Activated CD4-positive, alpha-beta T cell treated with anti-CD3 and anti-CD28 coated beads, Interleukin-2, amount 10 ng/mL, durations not matched to agents 24 days and 14 days (primary cell): ENCODE data around the gene MORC1. TPM values are rescaled to one million over a fixed set of nuclear protein-coding genes. Genes with fewer than 3 reads are reported as not detected.
"Not testable (repeated sequence)": the region's sequence is repeated elsewhere in the genome, so short reads cannot be mapped to it uniquely, and the experiment has no call there.

Source experiments
- DNase-seq: peaks from one replicate; pipeline ENCODE4 v3.0.0; 2022
- H3K27ac Mint-ChIP-seq: one replicate; pipeline ENCODE4 v1.8.0; 2022; ENCODE audit warnings: mild to moderate bottlenecking, mixed read lengths
- H3K27me3 Mint-ChIP-seq: one replicate; pipeline ENCODE4 v1.8.0; 2022; ENCODE audit warnings: mixed read lengths
- H3K36me3 Mint-ChIP-seq: one replicate; pipeline ENCODE4 v1.8.0; 2022; ENCODE audit warnings: low read depth, mild to moderate bottlenecking, mixed read lengths
- H3K4me1 Mint-ChIP-seq: one replicate; pipeline ENCODE4 v1.8.0; 2021; ENCODE audit warnings: mixed read lengths
- H3K4me3 Mint-ChIP-seq: one replicate; pipeline ENCODE4 v1.8.0; 2022; ENCODE audit warnings: mild to moderate bottlenecking, moderate library complexity, mixed read lengths
- H3K9me3 Mint-ChIP-seq: one replicate; pipeline ENCODE4 v1.8.0; 2021; ENCODE audit warnings: mixed read lengths
- intact Hi-C: fragments of 100-400 bp; cut with micrococcal nuclease; formaldehyde crosslinking; loops from one replicate; pipeline ENCODE4 v1.15.1; 2023
- total RNA-seq: library from RNA; stranded (reverse); gene quantifications from 2 replicates; pipeline ENCODE4 v1.2.3, GENCODE V29; 2022

The MORC1 gene, protein sequence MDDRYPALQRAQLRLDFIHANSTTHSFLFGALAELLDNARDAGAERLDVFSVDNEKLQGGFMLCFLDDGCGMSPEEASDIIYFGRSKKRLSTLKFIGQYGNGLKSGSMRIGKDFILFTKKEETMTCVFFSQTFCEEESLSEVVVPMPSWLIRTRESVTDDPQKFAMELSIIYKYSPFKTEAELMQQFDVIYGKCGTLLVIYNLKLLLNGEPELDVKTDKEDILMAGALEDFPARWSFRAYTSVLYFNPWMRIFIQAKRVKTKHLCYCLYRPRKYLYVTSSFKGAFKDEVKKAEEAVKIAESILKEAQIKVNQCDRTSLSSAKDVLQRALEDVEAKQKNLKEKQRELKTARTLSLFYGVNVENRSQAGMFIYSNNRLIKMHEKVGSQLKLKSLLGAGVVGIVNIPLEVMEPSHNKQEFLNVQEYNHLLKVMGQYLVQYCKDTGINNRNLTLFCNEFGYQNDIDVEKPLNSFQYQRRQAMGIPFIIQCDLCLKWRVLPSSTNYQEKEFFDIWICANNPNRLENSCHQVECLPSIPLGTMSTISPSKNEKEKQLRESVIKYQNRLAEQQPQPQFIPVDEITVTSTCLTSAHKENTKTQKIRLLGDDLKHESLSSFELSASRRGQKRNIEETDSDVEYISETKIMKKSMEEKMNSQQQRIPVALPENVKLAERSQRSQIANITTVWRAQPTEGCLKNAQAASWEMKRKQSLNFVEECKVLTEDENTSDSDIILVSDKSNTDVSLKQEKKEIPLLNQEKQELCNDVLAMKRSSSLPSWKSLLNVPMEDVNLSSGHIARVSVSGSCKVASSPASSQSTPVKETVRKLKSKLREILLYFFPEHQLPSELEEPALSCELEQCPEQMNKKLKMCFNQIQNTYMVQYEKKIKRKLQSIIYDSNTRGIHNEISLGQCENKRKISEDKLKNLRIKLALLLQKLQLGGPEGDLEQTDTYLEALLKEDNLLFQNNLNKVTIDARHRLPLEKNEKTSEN
- total RNA-seq: not detected in 2 replicates

DNA sequence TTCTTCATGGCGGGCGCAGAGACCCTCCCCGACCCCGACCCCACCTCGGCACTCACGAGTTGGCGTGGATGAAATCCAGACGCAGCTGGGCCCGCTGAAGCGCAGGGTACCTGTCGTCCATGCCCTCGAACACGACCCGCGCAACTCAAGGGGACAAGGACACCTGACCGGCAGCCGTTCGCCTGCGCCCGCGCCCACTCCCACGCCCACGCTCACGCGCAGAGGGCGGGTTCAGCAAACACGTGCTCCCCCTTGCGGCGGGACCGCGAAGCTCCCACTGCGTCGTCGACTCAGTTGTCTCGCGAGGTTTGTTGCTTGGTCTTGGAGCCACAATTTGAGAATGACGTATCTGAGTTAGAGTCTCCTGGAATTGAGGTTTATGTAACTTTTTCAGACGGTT, at the start of gene MORC1:
TSS of gene MORC1 (minus strand) at position 196 of the 400 bp plus-strand sequence. CDS start at position 121, 75 bp downstream.
- no peaks in the 10 kb centered on the region for H3K27me3 Mint-ChIP-seq
- no peak within 1 kb of the TSS for H3K27ac Mint-ChIP-seq

DNA sequence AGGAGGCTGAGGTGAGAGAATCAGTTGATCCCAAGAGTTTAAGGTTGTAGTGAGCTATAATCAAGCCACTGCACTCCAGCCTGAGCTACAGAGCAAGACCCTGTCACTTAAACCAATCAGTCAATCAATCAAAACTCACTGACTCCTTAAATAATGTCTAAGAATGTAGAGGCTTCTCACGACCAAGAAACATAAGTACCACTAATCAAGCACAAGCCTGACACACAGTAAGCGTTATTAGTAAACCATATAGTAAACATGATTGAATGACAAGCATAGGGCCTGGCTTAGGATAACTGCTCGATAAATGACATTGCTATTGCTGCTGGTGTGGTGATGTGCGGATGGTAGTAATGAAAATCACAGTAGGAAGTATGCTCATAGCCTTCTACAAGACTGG, 48.0 kb upstream of the MORC1 start:
- H3K4me1 Mint-ChIP-seq: no peaks in the 10 kb centered on the region
- H3K4me3 Mint-ChIP-seq: no peak overlapping the region
- H3K27me3 Mint-ChIP-seq: no peaks in the 10 kb centered on the region
- intact Hi-C loops: no loop called here
- H3K27ac Mint-ChIP-seq: no peak overlapping the region
- no peaks in the 10 kb centered on the region for H3K36me3 Mint-ChIP-seq
- DNase-seq: no peak
- no peaks in the 10 kb centered on the region for H3K9me3 Mint-ChIP-seq

More for the DNA sequence above, at the start of gene MORC1:
- H3K36me3 Mint-ChIP-seq: no peaks in the 10 kb centered on the region
- intact Hi-C loops: no loop called here
- no peak within 1 kb of the TSS for H3K4me3 Mint-ChIP-seq
- DNase-seq: no peak
- H3K9me3 Mint-ChIP-seq: peaks cover 5% of the 10 kb centered on the region
- H3K4me1 Mint-ChIP-seq: no peaks in the 10 kb centered on the region

DNA sequence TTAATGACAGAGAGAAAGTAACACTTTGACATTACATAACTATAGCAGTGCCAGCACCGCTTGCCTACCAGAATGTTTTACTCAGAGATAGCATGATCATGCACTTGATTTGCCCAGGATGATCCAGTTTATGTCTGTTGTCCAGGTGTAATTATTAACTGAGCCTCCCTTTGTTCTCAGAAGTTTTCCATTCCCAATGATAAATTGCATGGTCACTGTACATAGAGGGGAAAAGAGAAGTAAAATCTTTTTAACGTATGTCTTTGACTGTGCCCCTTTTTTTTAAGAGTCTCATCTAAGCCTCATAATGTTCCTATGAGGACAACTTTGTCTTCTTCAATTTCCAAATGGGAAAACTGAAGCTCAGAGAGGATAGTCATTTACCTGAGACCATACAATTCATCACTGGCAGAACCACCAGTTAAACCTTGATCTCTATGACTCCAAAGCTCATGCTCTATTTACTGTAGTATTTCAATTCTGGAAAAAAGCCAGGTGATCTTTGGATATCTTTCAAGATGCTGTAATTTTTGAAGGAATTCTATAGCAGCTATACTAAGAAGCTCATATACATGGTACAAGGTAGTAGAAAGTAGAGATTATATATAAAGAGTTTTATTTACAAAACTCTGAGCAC, 43.7 kb upstream of the MORC1 start:
- Mint-ChIP-seq H3K9me3 (no peaks in the 10 kb centered on the region), H3K4me1 (no peaks in the 10 kb centered on the region), H3K4me3 (no peak overlapping the region), H3K36me3 (no peaks in the 10 kb centered on the region), H3K27ac (no peak overlapping the region), H3K27me3 (no peaks in the 10 kb centered on the region)
- DNase-seq: no peak
- intact Hi-C loops: no loop called here

DNA sequence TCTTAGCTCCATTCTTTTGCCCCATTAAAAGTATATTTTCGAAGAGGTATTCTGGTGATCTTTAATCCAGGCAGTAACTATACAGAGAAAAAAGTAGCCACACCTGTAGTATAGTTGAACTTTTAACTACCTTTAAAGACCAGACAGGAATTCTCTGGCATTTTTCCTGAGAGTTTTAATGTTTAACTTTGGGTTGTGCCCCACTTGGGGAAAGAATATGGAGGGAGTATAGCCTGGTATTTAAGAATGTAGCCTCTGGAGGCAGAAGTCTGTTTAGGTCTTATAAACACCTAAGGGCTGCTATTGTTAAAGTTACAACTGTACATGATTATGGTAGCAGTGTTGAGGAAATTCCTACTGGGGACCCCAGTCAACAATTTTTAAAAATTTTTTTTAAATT, 37.9 kb upstream of the MORC1 start:
- Mint-ChIP-seq H3K4me1 (no peaks in the 10 kb centered on the region), H3K9me3 (no peaks in the 10 kb centered on the region), H3K36me3 (no peaks in the 10 kb centered on the region), H3K27me3 (no peaks in the 10 kb centered on the region), H3K27ac (no peak overlapping the region), H3K4me3 (no peak overlapping the region)
- DNase-seq: no peak
- intact Hi-C loops: no loop called here

DNA sequence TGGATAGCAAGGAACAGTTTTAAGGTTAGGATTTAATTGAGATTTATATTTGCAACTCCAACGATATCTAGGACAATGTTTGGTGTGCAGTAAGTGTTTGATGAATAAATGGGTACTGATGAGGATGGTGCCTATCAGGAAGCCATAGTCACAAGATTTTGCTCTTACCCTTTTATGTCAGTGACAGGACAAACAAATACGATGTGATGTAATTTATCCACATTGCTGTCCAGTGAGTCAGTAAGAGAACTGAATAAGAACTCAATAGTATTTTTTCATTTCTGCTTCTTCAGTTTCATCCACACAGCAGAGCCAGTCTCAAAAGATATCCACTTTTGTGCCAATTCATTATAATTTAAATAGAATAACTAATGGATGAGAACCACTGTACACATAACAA, 37.0 kb upstream of the MORC1 start:
- DNase-seq: no peak
- intact Hi-C loops: no loop called here
- H3K9me3 Mint-ChIP-seq: no peaks in the 10 kb centered on the region
- H3K27me3 Mint-ChIP-seq: no peaks in the 10 kb centered on the region
- H3K36me3 Mint-ChIP-seq: no peaks in the 10 kb centered on the region
- no peak overlapping the region for H3K27ac Mint-ChIP-seq
- H3K4me1 Mint-ChIP-seq: no peaks in the 10 kb centered on the region
- no peak overlapping the region for H3K4me3 Mint-ChIP-seq

DNA sequence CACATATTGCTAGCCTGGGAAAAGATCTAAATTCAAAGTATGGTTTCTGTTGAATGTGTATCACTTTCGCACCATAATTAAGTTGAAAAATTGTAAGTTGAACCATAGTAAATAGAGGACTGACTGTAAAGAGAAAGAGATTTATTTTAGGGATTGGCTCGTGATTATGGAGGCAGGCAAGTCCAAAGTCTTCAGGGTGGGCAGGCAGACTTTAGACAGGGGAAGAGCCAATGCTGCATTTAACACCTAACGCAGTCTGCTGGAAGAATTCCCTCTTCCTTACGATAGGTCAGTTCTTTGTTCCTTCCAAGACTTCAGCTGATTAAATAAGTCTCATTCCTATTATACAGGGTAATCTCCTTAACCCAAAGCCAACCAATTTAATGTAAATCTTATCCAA, 34.4 kb upstream of the MORC1 start:
- no peak for DNase-seq
- intact Hi-C loops: no loop called here
- no peaks in the 10 kb centered on the region for H3K9me3 Mint-ChIP-seq
- H3K4me3 Mint-ChIP-seq: no peak overlapping the region
- H3K27ac Mint-ChIP-seq: no peak overlapping the region
- H3K27me3 Mint-ChIP-seq: no peaks in the 10 kb centered on the region
- H3K36me3 Mint-ChIP-seq: no peaks in the 10 kb centered on the region
- H3K4me1 Mint-ChIP-seq: no peaks in the 10 kb centered on the region

DNA sequence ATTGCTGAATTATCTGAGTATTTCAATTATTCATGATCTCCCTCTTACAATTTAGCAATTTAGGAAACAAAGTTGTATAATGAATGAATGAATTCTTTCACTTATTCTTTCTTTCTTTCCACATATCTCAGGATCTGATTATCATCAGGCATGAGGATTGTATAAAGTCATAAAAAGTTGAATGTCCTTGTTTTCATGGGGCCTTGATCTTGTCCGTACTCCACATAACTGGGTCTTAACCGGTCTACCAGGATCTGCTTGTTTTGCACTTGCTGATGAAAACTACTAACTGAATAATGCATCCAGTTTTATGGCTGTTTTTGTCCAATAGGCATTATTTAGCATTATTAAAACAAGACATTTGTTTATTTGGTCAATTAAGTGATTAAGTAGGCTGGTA, 31.1 kb upstream of the MORC1 start:
- Mint-ChIP-seq H3K27me3 (no peaks in the 10 kb centered on the region), H3K27ac (no peak overlapping the region), H3K4me3 (no peak overlapping the region), H3K4me1 (no peaks in the 10 kb centered on the region), H3K36me3 (no peaks in the 10 kb centered on the region), H3K9me3 (no peaks in the 10 kb centered on the region)
- intact Hi-C loops: no loop called here
- no peak for DNase-seq

DNA sequence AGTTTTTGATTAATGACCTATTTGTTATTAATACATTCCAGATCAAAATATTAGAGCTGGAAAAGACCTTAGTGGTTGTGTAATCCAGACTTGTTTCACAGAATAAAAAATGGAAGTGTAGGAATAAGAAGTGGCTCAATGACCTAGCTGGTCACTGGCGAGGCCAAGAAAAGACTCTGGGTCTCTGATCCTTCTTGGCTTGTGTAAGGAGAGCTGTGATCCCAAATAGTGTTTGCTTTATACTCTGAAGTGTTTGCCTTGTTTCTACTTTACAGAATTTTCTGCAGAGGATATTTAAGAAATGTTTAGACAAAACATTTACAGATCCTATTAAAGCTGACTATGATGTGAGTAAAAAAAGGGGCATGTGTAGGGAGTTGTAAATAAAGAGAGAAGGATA, 25.7 kb upstream of the MORC1 start:
- no peaks in the 10 kb centered on the region for H3K9me3 Mint-ChIP-seq
- intact Hi-C loops: no loop called here

DNA sequence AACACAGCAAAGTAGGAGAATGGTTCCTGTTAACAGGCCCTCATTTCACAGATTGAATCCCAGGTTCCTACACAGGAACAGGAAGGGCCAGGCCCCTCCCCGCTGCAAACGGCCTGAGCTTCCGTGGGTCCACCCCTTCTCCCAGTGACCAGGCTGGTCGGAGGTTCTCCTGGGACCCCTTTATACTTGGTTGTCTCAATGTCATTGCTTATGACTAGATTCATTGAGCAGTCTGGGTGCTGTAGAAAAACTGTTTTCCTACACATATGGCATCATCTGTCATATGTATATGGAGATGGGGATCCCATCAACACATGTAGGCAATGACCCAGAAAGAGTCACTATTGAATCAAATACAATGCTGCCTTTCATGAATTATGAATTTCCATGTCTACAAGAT, 22.4 kb upstream of the MORC1 start:
- no peak overlapping the region for H3K27ac Mint-ChIP-seq
- no peak for DNase-seq
- intact Hi-C loops: no loop called here
- H3K4me1 Mint-ChIP-seq: no peaks in the 10 kb centered on the region
- H3K9me3 Mint-ChIP-seq: no peaks in the 10 kb centered on the region
- H3K4me3 Mint-ChIP-seq: no peak overlapping the region
- H3K27me3 Mint-ChIP-seq: no peaks in the 10 kb centered on the region
- H3K36me3 Mint-ChIP-seq: no peaks in the 10 kb centered on the region

More for the DNA sequence above, 25.7 kb upstream of the MORC1 start:
- Mint-ChIP-seq H3K27me3 (no peaks in the 10 kb centered on the region), H3K4me1 (no peaks in the 10 kb centered on the region), H3K27ac (no peak overlapping the region), H3K4me3 (no peak overlapping the region), H3K36me3 (no peaks in the 10 kb centered on the region)
- DNase-seq: no peak

DNA sequence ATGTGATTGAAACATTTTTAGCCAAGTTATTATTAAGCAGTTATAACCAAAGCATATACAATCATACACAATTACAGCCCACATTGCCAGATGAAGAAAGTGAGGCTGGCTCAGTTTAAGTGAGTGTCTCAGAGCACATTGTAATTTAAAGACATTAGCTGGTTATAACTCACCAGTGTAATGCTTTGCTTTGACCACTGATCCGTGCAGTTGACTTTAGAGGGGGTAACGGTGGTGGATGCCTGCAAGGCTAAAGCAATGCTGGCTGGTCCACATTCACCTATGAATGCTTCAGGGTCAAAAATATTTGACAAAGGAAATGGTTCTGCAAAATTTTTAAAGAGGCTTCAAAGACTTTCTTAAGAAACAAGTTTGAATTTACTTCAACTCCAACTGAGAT, 19.8 kb upstream of the MORC1 start:
- no peak for DNase-seq
- H3K27me3 Mint-ChIP-seq: no peaks in the 10 kb centered on the region
- intact Hi-C loops: no loop called here
- H3K36me3 Mint-ChIP-seq: no peaks in the 10 kb centered on the region
- no peaks in the 10 kb centered on the region for H3K9me3 Mint-ChIP-seq
- H3K4me3 Mint-ChIP-seq: no peak overlapping the region
- H3K4me1 Mint-ChIP-seq: no peaks in the 10 kb centered on the region
- no peak overlapping the region for H3K27ac Mint-ChIP-seq

DNA sequence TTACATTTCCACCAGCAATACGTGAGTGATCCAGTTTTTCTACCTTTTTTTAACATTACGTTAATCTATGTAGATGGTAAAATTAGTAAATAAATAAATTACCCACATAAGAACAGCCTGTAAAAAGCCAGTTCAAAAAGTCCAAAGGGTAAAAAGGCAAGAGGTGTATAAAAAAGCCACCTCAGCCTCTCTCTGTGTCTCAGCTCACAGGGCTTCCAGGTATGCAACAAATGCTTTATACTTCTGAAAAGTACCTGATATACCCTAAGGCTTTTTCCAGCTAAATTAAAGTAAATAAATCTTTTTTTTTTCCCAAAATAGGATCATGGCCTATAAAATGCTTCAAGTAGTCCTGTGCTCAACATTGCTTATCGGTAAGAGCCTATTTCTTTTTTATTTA, 18.6 kb upstream of the MORC1 start, which contains the start of gene C3orf85:
TSS of gene C3orf85 (plus strand) at position 197 of the 400 bp plus-strand sequence. CDS start at position 326, 129 bp downstream.
- H3K27me3 Mint-ChIP-seq: no peaks in the 10 kb centered on the region
- no peak for DNase-seq
- no peaks in the 10 kb centered on the region for H3K4me1 Mint-ChIP-seq
- intact Hi-C loops: no loop called here
- no peak within 1 kb of the TSS for H3K4me3 Mint-ChIP-seq
- no peaks in the 10 kb centered on the region for H3K9me3 Mint-ChIP-seq
- H3K36me3 Mint-ChIP-seq: no peaks in the 10 kb centered on the region
- no peak within 1 kb of the TSS for H3K27ac Mint-ChIP-seq

DNA sequence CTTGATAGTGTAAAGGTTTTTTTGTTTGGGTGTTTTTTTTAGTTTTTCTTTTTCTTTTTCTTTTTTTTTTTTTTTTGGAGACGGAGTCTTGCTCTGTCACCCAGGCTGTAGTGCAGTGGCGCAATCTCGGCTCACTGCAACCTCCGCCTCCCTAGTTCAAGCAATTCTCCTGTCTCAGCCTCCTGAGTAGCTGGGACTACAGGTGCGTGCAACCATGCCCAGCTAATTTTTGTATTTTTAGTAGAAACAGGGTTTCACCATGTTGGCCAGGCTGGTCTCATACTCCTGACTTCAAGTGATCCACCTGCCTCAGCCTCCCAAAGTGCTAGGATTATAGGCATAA, 15.5 kb upstream of the MORC1 start:
- H3K27me3 Mint-ChIP-seq, DNase-seq, H3K4me3 Mint-ChIP-seq, H3K27ac Mint-ChIP-seq, H3K9me3 Mint-ChIP-seq, H3K36me3 Mint-ChIP-seq, intact Hi-C loops, H3K4me1 Mint-ChIP-seq: not testable (repeated sequence)

DNA sequence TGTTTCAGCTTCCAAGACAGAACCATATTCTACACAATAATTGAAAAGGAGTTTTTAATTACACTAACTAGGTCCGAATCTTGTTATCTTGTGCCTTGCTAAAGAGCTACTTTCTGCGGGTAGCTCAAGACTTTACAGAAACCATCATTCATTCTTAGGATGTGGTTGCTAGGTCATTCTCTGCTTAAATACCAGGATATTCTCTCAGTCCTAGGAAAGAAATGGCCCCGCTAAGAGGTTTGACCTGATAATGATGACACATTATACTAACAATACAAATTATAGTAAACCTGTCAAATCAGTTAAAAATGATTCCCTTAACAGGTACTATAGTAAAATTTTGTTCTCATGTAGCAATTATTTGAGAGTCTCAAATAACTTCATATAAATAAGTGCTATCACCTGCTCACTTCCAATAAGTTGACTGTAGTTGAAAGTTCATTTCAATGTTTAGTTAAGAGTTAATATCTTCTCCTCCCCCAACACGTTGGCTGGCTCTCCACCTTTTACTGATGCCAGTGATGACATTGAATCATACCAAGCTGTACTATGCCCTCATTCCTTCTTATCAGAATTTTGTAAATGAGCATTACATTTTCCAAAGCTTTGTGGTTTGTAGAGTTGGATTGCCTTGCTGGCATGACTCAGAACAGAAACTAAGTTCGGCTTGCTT, 15.0 kb upstream of the MORC1 start:
- DNase-seq: no peak
- Mint-ChIP-seq H3K4me3 (no peak overlapping the region), H3K4me1 (no peaks in the 10 kb centered on the region), H3K36me3 (no peaks in the 10 kb centered on the region), H3K9me3 (no peaks in the 10 kb centered on the region), H3K27me3 (no peaks in the 10 kb centered on the region), H3K27ac (no peak overlapping the region)
- intact Hi-C loops: no loop called here
